GM13976 (cell line): Measurements from ENCODE around the gene PRKAR2A.

Experiments
- DNase-seq: peaks from one replicate; pipeline ENCODE4 v3.0.0; 2012; ENCODE audit warnings: low spot score
- CTCF ChIP-seq: IDR thresholded peaks from 2 replicates; pipeline ENCODE4 v1.5.1; 2012; ENCODE audit warnings: borderline replicate concordance, mild to moderate bottlenecking; ENCODE audit not compliant: insufficient read depth; ENCODE audit errors: extremely low read depth, missing control alignments, control extremely low read depth
- in situ Hi-C: fragments of 300-500 bp; cut with MboI; formaldehyde crosslinking; loops from one replicate; pipeline ENCODE4 v1.12.0; 2022; ENCODE audit warnings: low sequenced_read_pairs, mixed read lengths, inconsistent platforms; ENCODE audit not compliant: unreplicated experiment

The PRKAR2A gene

GRCh38 chr3:48711727-48712126 is 135.9 kb downstream of the PRKAR2A start:
- TF ChIP-seq CTCF = no peak
- no peak for DNase-seq
- in situ Hi-C loops = no loop called here

DNA sequence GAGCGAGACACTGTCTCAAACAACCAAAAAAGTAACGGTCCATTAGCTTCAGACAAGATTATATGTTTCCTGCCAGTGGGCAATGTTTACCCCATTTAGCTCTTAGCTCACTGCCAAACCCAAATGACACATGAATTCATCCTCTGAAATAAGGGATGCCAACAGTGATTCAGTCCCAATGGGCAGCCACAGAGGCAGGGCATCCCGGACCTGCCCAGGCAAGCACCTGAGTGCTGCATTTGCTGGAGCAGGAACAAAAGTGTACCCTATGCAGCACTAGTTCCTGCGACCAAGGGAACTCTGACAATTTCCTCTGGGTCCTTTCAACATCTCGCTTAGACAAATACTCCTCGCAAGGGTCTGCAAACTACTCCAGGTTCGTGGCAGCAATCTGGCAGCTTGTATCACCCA is 138.6 kb downstream of the PRKAR2A start:
- no peak for TF ChIP-seq CTCF
- in situ Hi-C loops = no loop called here
- no peak for DNase-seq

DNA sequence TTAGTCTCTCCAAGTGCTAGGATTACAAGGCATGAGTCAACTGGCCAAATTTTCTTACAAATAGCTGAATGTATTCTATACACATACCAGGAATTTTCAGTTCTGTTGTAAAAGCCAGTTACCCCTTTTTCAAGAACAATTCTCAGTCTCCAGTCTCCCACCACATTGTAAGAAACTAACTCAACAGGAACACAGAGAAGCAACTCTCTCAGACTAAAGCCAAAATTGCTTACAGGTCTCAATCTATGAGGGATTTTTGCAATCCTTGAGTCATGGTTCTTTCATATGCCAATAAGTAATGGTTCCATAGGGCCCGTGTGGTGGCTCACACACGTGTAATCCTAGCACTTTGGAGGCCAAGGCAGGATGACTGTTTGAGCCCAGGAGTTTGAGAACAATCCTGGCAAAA is 139.2 kb downstream of the PRKAR2A start:
- no peak for TF ChIP-seq CTCF
- in situ Hi-C loops = no loop called here
- DNase-seq = no peak

DNA sequence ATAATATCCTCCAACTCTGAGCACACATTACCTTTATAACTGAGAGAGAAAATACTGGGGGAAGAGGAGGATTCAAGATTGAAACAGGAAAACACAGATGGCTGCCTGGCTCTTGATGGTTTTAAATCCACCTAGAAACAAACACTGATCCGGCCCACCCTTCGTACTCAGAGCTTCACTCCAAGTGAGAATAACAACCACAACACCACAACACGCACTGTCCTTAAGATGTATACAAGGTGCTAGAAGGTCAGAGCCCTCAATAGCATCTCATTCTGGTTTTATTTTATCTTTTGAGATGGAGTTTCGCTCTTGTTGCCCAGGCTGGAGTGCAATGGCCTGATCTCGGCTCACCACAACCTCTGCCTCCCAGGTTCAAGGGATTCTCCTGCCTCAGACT is 140.5 kb downstream of the PRKAR2A start:
- TF ChIP-seq CTCF = no peak
- DNase-seq = no peak
- in situ Hi-C loops = no loop called here

GRCh38 chr3:48702320-48702920 is 145.3 kb downstream of the PRKAR2A start:
- in situ Hi-C loops = no loop called here
- no peak for DNase-seq
- TF ChIP-seq CTCF = no peak

DNA sequence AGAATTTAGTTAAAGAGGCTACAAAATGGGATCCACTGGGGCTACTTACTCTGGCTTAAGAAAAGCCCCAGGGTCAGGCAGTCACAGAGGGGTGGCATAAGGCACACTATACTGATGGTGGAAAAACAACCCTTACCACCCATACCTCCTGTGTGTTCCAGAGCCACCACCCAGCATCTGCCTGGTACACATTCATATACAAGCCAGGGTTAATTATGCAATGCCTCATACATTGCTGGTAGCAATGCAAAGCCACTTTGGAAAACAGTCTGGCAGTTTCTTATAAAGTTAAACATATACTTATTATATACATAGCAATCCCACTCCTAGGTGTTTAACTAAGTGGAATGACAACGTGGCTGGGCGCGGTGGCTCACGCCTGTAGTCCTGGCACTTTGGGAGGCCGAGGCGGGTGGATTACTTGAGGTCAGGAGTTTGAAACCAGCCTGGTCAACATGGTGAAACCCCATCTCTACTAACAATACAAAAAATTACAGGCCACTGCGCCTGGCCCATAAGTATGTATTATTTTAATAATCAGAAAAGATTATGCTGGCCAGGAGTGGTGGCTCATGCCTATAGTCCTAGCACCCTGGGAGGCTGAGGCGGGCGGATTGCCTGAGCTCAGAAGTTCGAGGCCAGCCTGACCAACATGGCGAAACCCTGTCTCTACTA is 146.8 kb downstream of the PRKAR2A start:
- no peak for TF ChIP-seq CTCF
- in situ Hi-C loops = no loop called here
- DNase-seq = no peak
